GM12874 (cell line): ENCODE results near the gene SLC5A10.

ENCODE experiments used
- CTCF ChIP-seq: IDR thresholded peaks from 2 replicates; pipeline ENCODE4 v1.5.1; 2011; ENCODE audit warnings: low read depth, mild to moderate bottlenecking, control low read depth, low read length, moderate library complexity; ENCODE audit not compliant: insufficient read depth

Gene SLC5A10

DNA sequence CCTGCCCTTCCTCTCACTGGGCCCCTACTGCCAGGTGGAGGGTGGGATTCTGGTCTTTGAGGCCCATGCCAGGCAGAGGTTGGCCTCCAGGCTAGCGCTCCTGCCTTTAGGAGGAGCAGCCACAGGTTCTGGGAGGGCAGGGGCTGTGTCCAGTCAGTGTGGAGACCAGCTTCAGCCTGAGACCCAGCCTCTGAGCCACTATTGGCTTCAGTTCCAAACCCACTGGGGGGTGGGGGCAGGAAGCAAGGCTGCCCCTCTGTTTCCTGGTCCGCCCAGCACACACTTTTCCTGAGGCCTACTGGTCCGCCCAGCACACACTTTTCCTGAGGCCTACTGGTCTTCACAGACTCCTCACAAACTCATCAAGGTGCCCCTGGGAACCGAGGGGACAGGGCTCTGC, 16.4 kb downstream of the SLC5A10 start:
- TF ChIP-seq CTCF, result no peak

DNA sequence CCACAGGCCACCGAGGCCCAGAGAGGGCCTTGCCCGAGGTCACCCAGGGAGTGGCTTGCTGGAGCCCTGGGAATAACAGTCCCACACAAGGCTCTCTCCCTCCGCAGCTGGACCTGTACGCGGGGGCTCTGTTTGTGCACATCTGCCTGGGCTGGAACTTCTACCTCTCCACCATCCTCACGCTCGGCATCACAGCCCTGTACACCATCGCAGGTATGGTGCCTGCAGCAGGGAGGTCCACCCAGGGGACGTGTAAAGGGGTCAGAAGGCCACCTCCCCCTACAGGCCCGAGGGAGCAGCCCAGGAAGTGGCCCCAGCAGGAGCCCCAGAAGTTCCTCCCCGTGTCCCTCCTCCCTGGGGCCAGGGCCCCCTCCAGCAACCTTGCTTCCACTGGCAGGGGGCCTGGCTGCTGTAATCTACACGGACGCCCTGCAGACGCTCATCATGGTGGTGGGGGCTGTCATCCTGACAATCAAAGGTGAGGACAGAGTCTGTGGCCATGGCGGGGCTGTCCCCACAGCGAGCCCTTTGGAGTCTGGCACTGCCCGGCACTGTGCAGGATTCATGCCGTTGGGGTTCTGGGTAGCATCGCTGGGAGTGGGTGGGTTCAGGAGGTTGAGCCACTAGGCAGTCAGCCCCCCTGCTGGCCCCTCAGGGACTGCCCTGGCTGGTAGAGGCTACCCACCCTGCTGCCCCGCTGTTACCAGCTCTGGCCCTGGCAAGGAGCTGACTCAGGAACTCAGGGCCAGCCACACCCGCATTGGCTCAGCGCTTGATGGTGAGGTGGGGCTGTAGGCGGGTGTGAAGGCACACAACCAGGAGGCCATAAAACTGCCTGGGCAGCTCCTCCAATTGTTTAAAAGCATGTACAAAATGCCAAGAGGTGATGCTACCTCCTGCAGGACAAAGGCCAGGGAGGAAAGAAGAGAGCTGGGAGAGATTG, 17.3 kb downstream of the SLC5A10 start:
- no peak for TF ChIP-seq CTCF

GRCh38 chr17:18970582-18971480, 18.9 kb downstream of the SLC5A10 start:
- TF ChIP-seq CTCF, result no peak

GRCh38 chr17:18971801-18972200, 19.8 kb downstream of the SLC5A10 start:
- TF ChIP-seq CTCF, result no peak

DNA sequence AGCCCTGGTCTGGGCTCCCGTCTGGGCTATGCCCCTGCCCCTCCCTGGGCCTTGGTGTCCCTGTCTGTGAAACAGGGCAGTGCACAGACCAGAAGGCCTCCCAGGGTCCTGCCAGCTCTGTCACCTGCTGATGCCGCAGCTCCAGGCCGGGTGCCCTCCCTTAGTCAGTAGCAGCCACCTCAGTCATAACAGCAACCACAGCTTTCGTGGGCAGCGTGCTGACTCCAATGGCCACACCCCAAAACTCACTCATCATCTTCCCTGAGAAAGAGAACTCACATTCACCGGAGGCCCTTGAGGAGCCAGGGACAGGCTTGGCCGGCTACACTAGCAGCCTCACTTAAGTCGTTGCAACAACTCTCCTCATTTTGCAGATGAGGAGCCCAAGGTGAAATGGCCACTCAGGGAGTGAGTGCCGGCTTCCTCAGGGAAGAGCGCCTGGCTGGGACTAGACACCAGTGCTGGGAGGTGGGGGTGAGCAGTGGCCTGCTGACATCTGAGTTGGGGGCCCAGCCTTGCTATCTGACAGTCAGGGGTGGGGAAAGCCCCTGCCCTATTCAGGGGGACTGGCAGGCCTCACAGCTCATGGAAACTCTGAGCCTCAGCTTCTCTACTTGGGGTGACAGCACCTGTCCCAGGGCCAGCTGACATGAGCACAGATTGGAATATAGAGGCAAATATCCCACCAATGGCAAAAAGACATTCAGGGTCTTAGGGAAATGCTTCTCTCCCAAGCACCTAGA, 22.6 kb downstream of the SLC5A10 start:
- TF ChIP-seq CTCF, result no peak

- no peak for TF ChIP-seq CTCF
Observed at GRCh38 chr17:18975597-18975996, 23.6 kb downstream of the SLC5A10 start.

DNA sequence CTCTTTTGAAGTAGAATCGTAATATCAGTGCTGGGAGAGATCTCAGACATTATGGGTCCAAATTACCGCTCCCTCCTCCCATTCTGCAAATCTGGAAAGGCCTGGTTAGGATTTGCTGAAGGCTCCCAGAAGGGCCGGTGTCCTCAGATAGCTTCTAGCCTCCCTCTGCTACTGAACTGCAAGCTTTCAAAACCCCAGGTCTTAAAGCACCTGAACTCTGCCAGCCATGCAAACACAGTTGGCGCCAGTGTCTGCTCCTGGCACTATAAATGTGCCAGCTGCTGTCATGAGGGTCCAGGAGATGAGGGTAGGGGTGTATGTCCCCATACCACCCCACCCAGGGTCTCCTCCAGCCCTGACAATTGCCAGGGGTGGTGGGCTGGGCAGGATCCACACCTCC, 24.2 kb downstream of the SLC5A10 start:
- TF ChIP-seq CTCF, result no peak
